Stimulated activated naive B cell treated with anti-CD40 and anti-IgM and Interleukin-4, amounts not matched to agents 10 μg/mL and 1 μg/mL and 100 μg/mL, for 72 hours (primary cell): ENCODE measurements around the gene SFT2D3.

Experiments
- ATAC-seq, 2 donors: fragments of 150-1000 bp; cut with Tn5 transposase; replicated peaks; 2 replicates each; pipeline ENCODE4 v1.10.0; 2021; ENCODE audit warnings: moderate library complexity in 1 of 2
- DNase-seq: peaks from one replicate; pipeline ENCODE4 v3.0.0; 2021
- H3K27ac Mint-ChIP-seq: one replicate; pipeline ENCODE4 v1.8.0; 2022; ENCODE audit warnings: mild to moderate bottlenecking, mixed read lengths
- H3K27me3 Mint-ChIP-seq, 2 donors: one replicate each; pipeline ENCODE4 v1.8.0; 2022; ENCODE audit warnings: mixed read lengths in 2 of 2
- H3K36me3 Mint-ChIP-seq, 2 donors: one replicate each; pipeline ENCODE4 v1.8.0; 2022; ENCODE audit warnings: mixed read lengths in 2 of 2, mild to moderate bottlenecking in 1 of 2
- H3K4me1 Mint-ChIP-seq, 2 donors: one replicate each; pipeline ENCODE4 v1.8.0; 2022; ENCODE audit warnings: mixed read lengths in 2 of 2, mild to moderate bottlenecking in 1 of 2
- H3K4me3 Mint-ChIP-seq, 2 donors: one replicate each; pipeline ENCODE4 v1.8.0; 2022; ENCODE audit warnings: mild to moderate bottlenecking in 2 of 2, mixed read lengths in 2 of 2, moderate library complexity in 1 of 2
- H3K9me3 Mint-ChIP-seq, 2 donors: one replicate each; pipeline ENCODE4 v1.8.0; 2022; ENCODE audit warnings: mixed read lengths in 2 of 2, mild to moderate bottlenecking in 1 of 2

The SFT2D3 gene

GRCh38 chr2:127672341-127673224 lies 28.7 kb upstream of the SFT2D3 start:
- no peaks in the 10 kb centered on the region for H3K36me3 Mint-ChIP-seq
- peak in 1 of 2 donors; percentile 21 for ATAC-seq
- peak overlapping the region; percentile 62 for H3K27ac Mint-ChIP-seq
- DNase-seq, result no peak
- peaks cover 36 to 42% of the 10 kb centered on the region in 2 donors for H3K27me3 Mint-ChIP-seq
- no peaks in the 10 kb centered on the region for H3K9me3 Mint-ChIP-seq
- H3K4me1 Mint-ChIP-seq, result peaks cover 10 to 11% of the 10 kb centered on the region in 2 donors
- H3K4me3 Mint-ChIP-seq, result no peak overlapping the region

GRCh38 chr2:127673291-127674069 lies 27.8 kb upstream of the SFT2D3 start:
- Mint-ChIP-seq H3K27me3 (peaks cover 42 to 49% of the 10 kb centered on the region in 2 donors), H3K4me1 (peaks cover 10 to 13% of the 10 kb centered on the region in 2 donors), H3K4me3 (peak overlapping the region in 1 of 2 donors; percentile 78), H3K36me3 (no peaks in the 10 kb centered on the region), H3K27ac (no peak overlapping the region), H3K9me3 (no peaks in the 10 kb centered on the region)
- ATAC-seq (no peak), DNase-seq (no peak)

DNA sequence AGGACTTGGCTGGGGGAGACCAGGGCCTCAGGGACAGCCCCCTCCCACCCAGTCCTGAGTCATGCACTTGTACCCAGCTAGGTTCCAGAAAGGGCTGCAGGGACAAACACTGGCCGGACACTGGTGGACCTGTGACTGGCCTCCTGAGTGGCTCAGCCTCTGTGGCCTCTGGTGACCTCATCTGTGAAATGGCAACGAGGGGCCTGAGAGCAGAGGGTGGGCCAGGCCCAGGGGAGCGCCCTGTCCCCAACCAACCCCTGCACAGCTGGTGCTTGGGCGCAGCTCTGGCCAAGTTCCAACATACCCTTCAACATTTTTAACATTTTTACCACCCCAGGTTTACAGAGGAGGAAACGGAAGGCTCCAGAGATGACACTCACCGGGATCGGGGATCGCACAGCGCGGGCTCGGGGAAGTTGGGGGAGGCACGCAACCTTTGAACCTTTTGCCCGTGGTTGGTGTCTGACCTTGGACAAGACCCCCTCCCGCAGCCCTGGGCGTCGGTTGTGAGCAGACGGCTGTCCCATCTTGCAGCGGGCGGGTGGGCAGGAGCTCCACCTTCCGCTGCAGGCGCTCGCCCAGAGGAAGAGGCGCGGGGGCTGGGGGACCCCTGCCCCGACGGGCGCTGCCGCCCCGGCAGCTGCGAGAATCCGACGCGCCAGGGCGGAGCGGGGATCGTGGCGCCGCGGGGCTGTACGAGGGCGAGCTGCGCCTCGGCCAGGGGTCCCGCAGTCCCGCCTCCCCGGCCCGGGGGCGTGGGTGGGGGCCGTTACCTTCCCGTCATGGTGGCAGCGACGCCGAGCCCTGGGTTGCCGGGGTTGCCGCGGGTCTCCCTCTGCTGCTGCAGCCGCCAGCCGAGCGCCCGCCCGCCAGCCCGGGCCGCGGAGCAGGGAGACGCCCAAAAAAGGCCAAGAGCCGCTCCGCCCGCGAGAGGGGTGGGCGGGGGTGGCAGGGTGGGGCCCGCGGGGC lies 26.8 kb upstream of the SFT2D3 start:
- no peak for DNase-seq
- no peaks in the 10 kb centered on the region for H3K9me3 Mint-ChIP-seq
- peaks cover 42 to 47% of the 10 kb centered on the region in 2 donors for H3K27me3 Mint-ChIP-seq
- peak; percentile 52 to 60 for ATAC-seq
- no peaks in the 10 kb centered on the region for H3K36me3 Mint-ChIP-seq
- peaks cover 13 to 17% of the 10 kb centered on the region in 2 donors for H3K4me1 Mint-ChIP-seq
- H3K27ac Mint-ChIP-seq, result no peak overlapping the region
- H3K4me3 Mint-ChIP-seq, result peak overlapping the region; percentile 78 to 82

DNA sequence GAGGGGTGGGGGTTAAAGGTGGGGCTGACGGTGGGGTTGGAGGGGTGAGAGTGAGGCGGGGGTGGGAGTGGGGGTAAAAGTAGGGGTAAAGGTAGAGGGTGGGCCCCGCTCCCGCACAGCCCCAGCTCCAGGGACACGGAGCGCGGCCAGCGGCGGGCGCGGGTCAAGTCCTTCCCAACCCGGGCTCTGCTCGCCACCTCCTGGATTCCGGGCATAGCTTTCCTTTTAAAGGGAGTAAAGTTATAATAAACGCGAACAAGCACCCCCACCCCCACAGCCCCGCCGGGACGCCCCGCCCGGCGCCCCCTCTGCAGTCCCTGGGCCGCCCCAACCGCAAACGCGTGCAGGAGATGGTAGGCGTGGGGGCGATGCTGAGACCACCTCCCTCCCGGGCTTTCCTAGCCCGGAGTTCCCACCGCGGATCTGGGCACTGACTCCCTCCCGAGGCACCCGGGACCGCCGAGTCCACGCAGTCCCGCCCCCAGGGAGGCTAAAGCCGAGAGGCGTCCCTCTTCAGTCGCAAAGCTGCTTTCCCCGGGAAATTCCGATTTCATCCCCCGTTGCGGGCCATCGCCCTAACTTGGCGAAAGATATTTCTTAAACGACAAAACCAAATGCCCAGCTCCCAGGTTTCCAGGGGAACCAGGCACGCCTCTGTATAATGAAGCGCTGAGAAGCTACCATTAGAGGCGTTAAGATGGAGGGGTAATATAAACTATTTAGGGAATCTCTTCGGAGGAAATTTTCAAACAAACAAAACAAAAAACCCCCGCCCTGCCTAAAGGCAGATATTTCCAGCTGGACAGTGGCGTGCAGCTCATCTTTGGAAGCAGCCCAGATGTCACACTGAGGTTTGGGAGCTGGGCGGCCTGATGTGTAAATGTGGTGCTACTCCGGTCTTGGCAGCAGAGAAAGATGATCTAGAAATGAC lies 25.7 kb upstream of the SFT2D3 start, which contains the start of gene LIMS2:
LIMS2 (minus strand) TSS at position 200 of the 931 bp plus-strand sequence. CDS start 506 bp downstream, outside the sequence.
- DNase-seq, result no peak
- peaks cover 17 to 20% of the 10 kb centered on the region in 2 donors for H3K4me1 Mint-ChIP-seq
- no peak within 1 kb of the TSS for H3K27ac Mint-ChIP-seq
- peak in 1 of 2 donors; percentile 16 for ATAC-seq
- peaks cover 42 to 48% of the 10 kb centered on the region in 2 donors for H3K27me3 Mint-ChIP-seq
- no peaks in the 10 kb centered on the region for H3K36me3 Mint-ChIP-seq
- H3K9me3 Mint-ChIP-seq, result no peaks in the 10 kb centered on the region
- H3K4me3 Mint-ChIP-seq, result peak within 1 kb of the TSS; percentile 78 to 82

DNA sequence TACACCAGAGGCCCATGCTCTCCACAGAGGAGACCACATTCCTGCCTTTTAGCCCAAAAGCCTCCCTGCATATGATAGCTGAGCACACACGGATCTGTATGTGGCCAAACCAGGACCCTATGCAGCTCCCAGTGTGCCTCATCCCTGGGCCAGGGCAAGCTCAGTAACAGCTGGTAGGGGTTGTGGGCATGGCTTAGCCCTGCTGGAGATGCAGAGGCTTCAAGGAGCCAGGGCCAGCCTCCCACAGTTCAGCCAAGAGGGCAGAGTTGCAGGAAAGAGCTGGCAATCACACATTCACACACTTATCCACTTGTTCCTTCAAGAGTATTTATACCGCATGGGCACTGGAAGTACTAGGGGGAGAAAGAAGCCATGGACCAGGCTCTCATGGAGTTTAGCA lies 24.4 kb upstream of the SFT2D3 start:
- Mint-ChIP-seq H3K27me3 (peaks cover 42 to 55% of the 10 kb centered on the region in 2 donors), H3K36me3 (no peaks in the 10 kb centered on the region), H3K9me3 (no peaks in the 10 kb centered on the region), H3K27ac (no peak overlapping the region), H3K4me3 (no peak overlapping the region), H3K4me1 (peaks cover 25 to 29% of the 10 kb centered on the region in 2 donors)
- ATAC-seq (no peak), DNase-seq (no peak)

- H3K27ac Mint-ChIP-seq, result no peak overlapping the region
- peaks cover 25 to 29% of the 10 kb centered on the region in 2 donors for H3K4me1 Mint-ChIP-seq
- no peaks in the 10 kb centered on the region for H3K9me3 Mint-ChIP-seq
- no peaks in the 10 kb centered on the region for H3K36me3 Mint-ChIP-seq
- H3K4me3 Mint-ChIP-seq, result no peak overlapping the region
- no peak for ATAC-seq
- no peak for DNase-seq
- peaks cover 33 to 39% of the 10 kb centered on the region in 2 donors for H3K27me3 Mint-ChIP-seq
Measured at GRCh38 chr2:127678531-127678930, 22.8 kb upstream of the SFT2D3 start.

GRCh38 chr2:127678991-127679390 lies 22.3 kb upstream of the SFT2D3 start:
- Mint-ChIP-seq H3K9me3 (no peaks in the 10 kb centered on the region), H3K27me3 (peaks cover 29 to 36% of the 10 kb centered on the region in 2 donors), H3K4me3 (no peak overlapping the region), H3K27ac (no peak overlapping the region), H3K36me3 (no peaks in the 10 kb centered on the region), H3K4me1 (peaks cover 21 to 26% of the 10 kb centered on the region in 2 donors)
- DNase-seq (no peak), ATAC-seq (no peak)

DNA sequence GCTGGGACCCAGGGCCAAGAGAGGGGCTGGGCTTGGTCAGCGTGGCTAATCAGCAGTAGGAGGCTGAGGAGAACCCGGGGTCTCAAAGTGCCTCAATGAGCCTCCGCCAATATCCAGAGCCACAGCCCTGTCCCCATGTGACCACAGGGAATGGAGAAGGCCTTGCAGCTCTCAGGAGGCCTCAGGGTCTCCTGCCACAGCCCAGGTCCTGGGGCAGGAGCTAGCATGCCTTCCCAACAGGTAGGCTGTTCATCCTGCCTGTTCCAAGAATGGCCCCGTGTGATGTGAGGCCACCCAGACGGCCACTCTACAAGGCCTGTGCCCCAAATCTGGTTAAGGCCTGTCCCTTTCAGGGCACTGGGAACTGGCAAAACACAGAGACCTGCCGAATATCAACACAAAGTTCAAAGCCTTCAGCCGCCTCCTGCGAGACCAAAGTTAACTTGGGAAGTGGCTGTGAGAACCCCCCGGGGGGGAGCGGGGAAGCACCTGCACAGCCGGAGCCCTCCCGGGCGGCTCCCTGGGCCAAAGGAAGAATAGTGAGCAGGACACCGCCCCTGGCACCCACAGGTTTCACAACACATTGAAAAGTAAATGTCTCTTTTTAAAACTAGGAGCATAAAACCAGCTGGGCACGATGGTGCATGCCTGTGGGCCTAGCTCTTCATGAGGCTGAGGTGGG lies 21.5 kb upstream of the SFT2D3 start:
- Mint-ChIP-seq H3K36me3 (no peaks in the 10 kb centered on the region), H3K4me3 (no peak overlapping the region), H3K9me3 (no peaks in the 10 kb centered on the region), H3K27ac (no peak overlapping the region), H3K4me1 (peaks cover 16 to 19% of the 10 kb centered on the region in 2 donors), H3K27me3 (peaks cover 25 to 30% of the 10 kb centered on the region in 2 donors)
- DNase-seq, result no peak
- peak; percentile 26 to 35 for ATAC-seq

DNA sequence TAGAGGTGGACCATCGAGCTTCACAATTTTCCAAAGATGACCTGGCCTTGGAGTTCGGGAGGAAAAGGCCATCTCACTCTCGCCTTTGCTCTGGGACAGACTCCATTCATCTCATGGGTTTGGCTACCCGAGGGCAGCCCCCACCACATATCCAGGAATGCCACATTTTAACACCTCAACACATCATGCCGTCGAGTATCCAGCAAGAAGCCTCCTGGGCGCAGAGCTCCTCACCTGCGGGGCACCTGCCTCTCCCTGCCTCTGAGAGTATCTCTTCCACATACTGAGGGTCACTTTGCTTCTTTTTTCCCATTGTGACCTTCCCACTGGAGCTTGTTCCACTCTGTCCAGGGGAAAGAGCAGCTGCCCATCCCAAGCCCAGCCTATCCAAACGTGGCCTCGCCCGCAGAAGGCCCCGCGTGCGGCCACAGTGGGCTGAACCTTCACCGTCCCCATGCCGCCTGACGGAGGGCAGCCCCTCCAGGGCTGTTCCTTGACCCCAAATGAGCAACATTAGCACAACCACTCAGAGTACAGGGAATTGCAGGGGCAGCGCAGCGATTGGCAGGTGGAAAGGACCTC lies 20.5 kb upstream of the SFT2D3 start:
- ATAC-seq, result no peak
- H3K4me1 Mint-ChIP-seq, result peaks cover 14 to 19% of the 10 kb centered on the region in 2 donors

DNA sequence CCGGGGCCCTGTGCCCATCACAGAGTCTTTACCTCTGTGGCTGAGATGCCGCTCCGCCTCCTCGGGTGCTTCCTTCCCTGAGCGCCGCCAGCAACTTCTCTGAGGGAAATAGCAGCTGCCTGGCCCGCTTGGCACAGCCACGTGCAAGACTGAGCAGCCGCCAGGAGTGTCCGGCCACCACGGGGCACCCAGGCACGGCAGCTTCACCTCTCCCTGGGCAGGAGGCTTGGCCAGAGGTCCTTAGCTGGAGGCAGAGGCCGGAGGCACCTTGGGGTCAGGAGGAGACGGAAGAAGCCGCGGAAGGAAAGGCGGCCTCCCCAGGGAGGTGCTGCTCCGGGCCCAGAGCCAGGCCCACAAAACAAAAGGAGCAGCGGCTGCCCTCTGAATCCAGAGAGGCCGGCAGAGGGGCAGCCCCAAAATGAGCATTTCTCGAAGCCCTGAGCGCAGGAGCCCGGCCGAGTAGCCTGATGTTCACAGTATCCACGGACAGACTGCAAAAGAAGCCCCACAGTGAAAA lies 20.0 kb upstream of the SFT2D3 start:
- Mint-ChIP-seq H3K4me1 (peaks cover 14 to 19% of the 10 kb centered on the region in 2 donors), H3K27me3 (peaks cover 21 to 25% of the 10 kb centered on the region in 2 donors), H3K4me3 (peak overlapping the region; percentile 66 to 69), H3K27ac (peak overlapping the region; percentile 79), H3K36me3 (no peaks in the 10 kb centered on the region), H3K9me3 (no peaks in the 10 kb centered on the region)
- ATAC-seq (peak; percentile 57 to 58), DNase-seq (no peak)

More for the DNA sequence above, 20.5 kb upstream of the SFT2D3 start:
- H3K9me3 Mint-ChIP-seq, result no peaks in the 10 kb centered on the region
- H3K27me3 Mint-ChIP-seq, result peaks cover 24 to 29% of the 10 kb centered on the region in 2 donors
- no peak for DNase-seq
- peak overlapping the region; percentile 79 for H3K27ac Mint-ChIP-seq
- no peaks in the 10 kb centered on the region for H3K36me3 Mint-ChIP-seq
- H3K4me3 Mint-ChIP-seq, result peak overlapping the region; percentile 66 to 69

DNA sequence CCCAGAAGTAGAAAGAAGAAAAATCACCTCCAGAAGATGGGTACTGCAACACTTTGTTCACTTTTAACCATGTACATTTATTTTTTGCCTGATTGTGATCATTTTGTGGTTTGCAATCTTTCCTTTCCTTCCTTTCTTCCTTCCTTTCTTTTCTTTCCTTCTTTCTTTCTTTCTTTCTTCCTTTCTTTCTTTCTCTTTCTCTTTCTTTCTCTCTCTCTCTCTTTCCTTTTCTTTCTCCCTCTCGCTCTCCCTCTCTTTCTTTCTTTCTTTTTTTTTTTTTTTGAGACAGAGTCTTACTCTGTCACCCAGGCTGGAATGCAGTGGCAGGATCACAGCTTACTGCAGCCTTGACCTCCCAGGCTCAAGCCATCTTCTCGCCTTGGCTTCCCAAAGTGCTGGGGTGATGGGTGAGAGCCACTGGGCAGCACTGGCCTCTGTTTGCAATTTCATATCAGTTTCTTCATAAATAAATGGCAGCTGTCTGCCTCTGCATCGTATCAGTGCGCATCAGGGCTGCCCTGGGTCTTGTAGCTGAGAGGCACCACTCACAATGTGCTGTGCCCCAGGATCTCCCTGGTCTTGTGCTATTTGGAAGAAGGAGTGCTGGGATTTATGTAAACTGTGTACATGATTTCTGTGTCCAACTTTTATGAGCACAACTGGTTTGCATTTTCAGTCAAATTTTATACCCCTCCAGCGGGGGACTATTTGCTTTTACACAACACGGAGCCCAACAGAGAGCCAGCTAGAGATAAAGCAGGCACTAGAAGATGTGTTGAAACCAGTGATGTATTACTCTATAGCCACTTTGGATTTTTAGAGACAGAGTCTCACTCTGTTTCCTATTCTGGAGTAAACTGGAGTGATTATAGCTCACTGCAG lies 19.1 kb upstream of the SFT2D3 start:
- Mint-ChIP-seq H3K27ac (no peak overlapping the region), H3K4me3 (no peak overlapping the region), H3K4me1 (peaks cover 14 to 19% of the 10 kb centered on the region in 2 donors), H3K36me3 (no peaks in the 10 kb centered on the region), H3K9me3 (no peaks in the 10 kb centered on the region), H3K27me3 (peaks cover 13 to 22% of the 10 kb centered on the region in 2 donors)
- no peak for DNase-seq
- no peak for ATAC-seq
